Skeletal muscle satellite cell (primary cell): Measurements from ENCODE around the gene ACYP1. TPM values are rescaled to one million over a fixed set of nuclear protein-coding genes. Genes with fewer than 3 reads are reported as not detected.

Experiments used
- H3K27me3 ChIP-seq: 2 replicates; pipeline ENCODE4 v1.7.0; 2013; ENCODE audit warnings: low read length; ENCODE audit not compliant: control insufficient read depth, insufficient read depth
- H3K36me3 ChIP-seq: 2 replicates; pipeline ENCODE4 v1.7.0; 2013; ENCODE audit warnings: mild to moderate bottlenecking, control low read depth, low read length; ENCODE audit not compliant: insufficient read depth
- H3K4me1 ChIP-seq: 2 replicates; pipeline ENCODE4 v1.7.0; 2013; ENCODE audit warnings: low read length; ENCODE audit not compliant: control insufficient read depth, insufficient read depth
- H3K4me2 ChIP-seq: 2 replicates; pipeline ENCODE4 v1.7.0; 2013; ENCODE audit warnings: mild to moderate bottlenecking, low read length
- H3K4me3 ChIP-seq: 2 replicates; pipeline ENCODE4 v1.7.0; 2013; ENCODE audit warnings: low read length
- H3K9ac ChIP-seq: 2 replicates; pipeline ENCODE4 v1.7.0; 2013; ENCODE audit warnings: mild to moderate bottlenecking, low read depth, low read length, moderate library complexity
- H3K9me3 ChIP-seq: replicated peaks from 2 replicates; pipeline ENCODE4 v1.7.0; 2013; ENCODE audit warnings: mild to moderate bottlenecking, control low read depth, low read length
- total RNA-seq: library from RNA; depleted of rRNA; stranded (reverse); fragments of >200 nt; gene quantifications from 2 replicates; pipeline ENCODE4 v1.2.3, GENCODE V29; 2012; rRNA removed

The ACYP1 gene
- 5.3 and 5.9 TPM in 2 replicates for total RNA-seq

- H3K4me3 ChIP-seq = peak within 1 kb of the TSS; percentile 83
- no peaks in the 10 kb centered on the region for H3K27me3 ChIP-seq
- peaks cover 7% of the 10 kb centered on the region for H3K4me1 ChIP-seq
- peak within 1 kb of the TSS; percentile 84 for H3K4me2 ChIP-seq
- H3K9me3 ChIP-seq = no peaks in the 10 kb centered on the region
- H3K36me3 ChIP-seq = peaks cover 4% of the 10 kb centered on the region
- H3K9ac ChIP-seq = peak within 1 kb of the TSS; percentile 80
Observed at GRCh38 chr14:75063491-75064204, at the start of gene ACYP1. Gene ACYP1 (minus strand): TSS chr14:75064024. CDS start chr14:75063553, 471 bp downstream.

DNA sequence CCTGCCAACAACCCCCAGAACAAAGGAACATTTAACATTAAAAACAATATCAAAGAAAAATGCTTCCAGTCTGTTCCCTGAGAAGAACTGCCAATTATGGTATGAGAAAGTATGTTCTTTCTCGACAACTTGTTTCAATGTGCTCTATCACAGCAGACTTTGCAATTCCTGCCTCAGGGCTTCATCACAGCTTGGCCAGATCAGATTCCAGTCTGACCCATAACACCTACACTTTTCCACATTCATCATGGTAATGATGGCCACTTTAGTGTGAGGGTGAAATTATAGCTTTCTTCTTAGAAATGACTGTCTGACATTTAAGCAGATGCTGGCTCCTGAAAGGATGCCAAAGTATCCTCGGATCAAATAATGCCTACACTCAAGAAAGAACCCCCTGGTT lies 46.1 kb upstream of the ACYP1 start:
- Histone ChIP-seq H3K4me2 (no peak overlapping the region), H3K9me3 (no peaks in the 10 kb centered on the region), H3K4me3 (no peak overlapping the region), H3K4me1 (no peaks in the 10 kb centered on the region), H3K9ac (no peak overlapping the region), H3K36me3 (peaks cover 85% of the 10 kb centered on the region), H3K27me3 (no peaks in the 10 kb centered on the region)

DNA sequence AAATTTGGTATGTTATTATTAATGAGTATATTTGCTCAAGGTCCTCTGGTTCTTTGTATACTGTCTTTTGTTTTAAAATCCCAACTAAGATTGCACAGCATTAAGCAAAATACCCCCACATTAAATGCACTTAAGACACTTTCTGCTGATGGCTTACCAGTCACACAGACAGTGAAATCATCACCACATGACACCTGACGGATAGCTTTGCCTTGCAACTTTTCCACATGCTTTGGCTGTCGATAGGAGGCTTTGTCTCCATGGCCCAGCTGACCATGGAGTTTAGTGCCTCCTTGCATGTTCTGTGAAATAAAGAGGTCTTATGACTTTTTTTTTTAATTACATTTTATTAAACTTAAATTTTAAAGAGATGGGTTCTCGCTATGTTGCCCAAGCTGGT lies 43.4 kb upstream of the ACYP1 start:
- no peaks in the 10 kb centered on the region for H3K4me1 ChIP-seq
- no peak overlapping the region for H3K4me2 ChIP-seq
- H3K36me3 ChIP-seq = peaks cover 62% of the 10 kb centered on the region
- no peak overlapping the region for H3K9ac ChIP-seq
- no peaks in the 10 kb centered on the region for H3K27me3 ChIP-seq
- H3K4me3 ChIP-seq = no peak overlapping the region
- no peaks in the 10 kb centered on the region for H3K9me3 ChIP-seq

DNA sequence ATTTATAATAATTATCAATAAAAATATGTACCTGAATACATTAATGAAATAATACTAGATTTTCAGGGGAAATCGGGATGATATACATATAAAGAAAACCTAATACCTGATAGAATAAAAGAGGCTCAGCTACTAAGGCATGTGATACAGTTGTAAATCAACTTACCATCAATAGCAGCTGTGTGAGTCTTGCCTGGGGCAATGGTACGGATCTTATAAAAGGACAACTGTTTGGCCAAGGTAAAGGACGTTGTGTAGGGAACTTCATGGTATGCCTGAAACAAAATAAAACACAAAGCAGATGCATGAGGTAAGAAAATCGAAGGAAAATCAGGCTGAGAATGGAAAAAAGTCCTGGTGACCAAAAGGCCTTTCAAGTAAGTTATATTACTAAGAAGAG lies 37.7 kb upstream of the ACYP1 start:
- no peak overlapping the region for H3K4me2 ChIP-seq
- H3K27me3 ChIP-seq = no peaks in the 10 kb centered on the region
- H3K9me3 ChIP-seq = no peaks in the 10 kb centered on the region
- H3K4me1 ChIP-seq = no peaks in the 10 kb centered on the region
- H3K36me3 ChIP-seq = peaks cover 48% of the 10 kb centered on the region
- no peak overlapping the region for H3K9ac ChIP-seq
- H3K4me3 ChIP-seq = no peak overlapping the region

GRCh38 chr14:75098682-75099081 lies 34.9 kb upstream of the ACYP1 start:
- no peaks in the 10 kb centered on the region for H3K9me3 ChIP-seq

DNA sequence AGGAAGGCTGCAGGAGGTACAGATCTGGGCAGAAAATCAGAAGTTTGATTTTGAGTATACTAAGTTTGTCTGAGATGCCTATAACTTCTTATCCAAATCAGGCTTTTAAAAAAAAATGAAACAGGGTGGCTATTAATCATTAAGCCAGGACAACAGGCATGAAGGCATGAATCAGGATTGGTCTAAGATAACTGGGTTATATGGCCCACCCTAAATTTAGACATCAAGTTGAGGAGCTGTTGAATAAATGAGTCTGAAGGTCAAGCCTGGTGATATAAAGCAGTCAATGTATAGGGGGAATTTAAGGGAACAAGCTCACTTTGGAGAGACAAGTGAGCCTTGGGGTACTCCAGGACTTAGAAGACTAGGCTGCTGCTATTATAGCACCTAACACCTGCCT lies 34.4 kb upstream of the ACYP1 start:
- H3K9me3 ChIP-seq = no peaks in the 10 kb centered on the region
- no peak overlapping the region for H3K9ac ChIP-seq
- H3K27me3 ChIP-seq = no peaks in the 10 kb centered on the region
- peaks cover 55% of the 10 kb centered on the region for H3K36me3 ChIP-seq
- H3K4me1 ChIP-seq = no peaks in the 10 kb centered on the region
- H3K4me3 ChIP-seq = no peak overlapping the region
- H3K4me2 ChIP-seq = no peak overlapping the region

More at GRCh38 chr14:75098682-75099081, 34.9 kb upstream of the ACYP1 start:
- no peaks in the 10 kb centered on the region for H3K27me3 ChIP-seq
- H3K36me3 ChIP-seq = peaks cover 54% of the 10 kb centered on the region
- H3K4me2 ChIP-seq = no peak overlapping the region
- H3K4me1 ChIP-seq = no peaks in the 10 kb centered on the region
- H3K4me3 ChIP-seq = no peak overlapping the region
- no peak overlapping the region for H3K9ac ChIP-seq

DNA sequence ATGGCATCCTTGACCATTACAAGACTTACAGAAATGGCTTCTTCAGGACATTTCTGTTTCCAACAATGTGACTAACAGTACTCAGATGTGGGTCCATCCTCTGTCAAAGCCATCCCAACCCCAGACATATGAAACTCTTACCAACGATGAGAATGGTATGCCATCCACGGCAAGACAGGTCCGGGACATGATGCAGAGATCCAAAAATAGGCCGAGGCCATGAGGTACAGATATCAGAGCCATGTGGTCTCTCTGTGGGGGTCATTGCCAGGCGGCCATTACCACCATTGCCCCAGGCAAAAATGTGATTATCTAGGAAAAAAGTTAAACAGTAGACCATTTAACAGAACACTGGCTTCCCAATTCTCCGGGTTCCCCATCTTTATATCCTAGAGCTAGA lies 33.1 kb upstream of the ACYP1 start:
- Histone ChIP-seq H3K4me2 (no peak overlapping the region), H3K4me3 (no peak overlapping the region), H3K9me3 (no peaks in the 10 kb centered on the region), H3K36me3 (peaks cover 55% of the 10 kb centered on the region), H3K27me3 (no peaks in the 10 kb centered on the region), H3K4me1 (no peaks in the 10 kb centered on the region), H3K9ac (no peak overlapping the region)

GRCh38 chr14:75095690-75096089 lies 31.9 kb upstream of the ACYP1 start:
- no peak overlapping the region for H3K4me3 ChIP-seq
- no peaks in the 10 kb centered on the region for H3K9me3 ChIP-seq
- H3K36me3 ChIP-seq = peaks cover 54% of the 10 kb centered on the region
- no peak overlapping the region for H3K4me2 ChIP-seq
- H3K27me3 ChIP-seq = no peaks in the 10 kb centered on the region
- H3K4me1 ChIP-seq = no peaks in the 10 kb centered on the region
- H3K9ac ChIP-seq = no peak overlapping the region

- Histone ChIP-seq H3K4me1 (no peaks in the 10 kb centered on the region), H3K9ac (no peak overlapping the region), H3K4me3 (no peak overlapping the region), H3K4me2 (no peak overlapping the region), H3K9me3 (no peaks in the 10 kb centered on the region), H3K36me3 (peaks cover 49% of the 10 kb centered on the region), H3K27me3 (no peaks in the 10 kb centered on the region)
Observed at GRCh38 chr14:75094896-75095295, 31.1 kb upstream of the ACYP1 start.

DNA sequence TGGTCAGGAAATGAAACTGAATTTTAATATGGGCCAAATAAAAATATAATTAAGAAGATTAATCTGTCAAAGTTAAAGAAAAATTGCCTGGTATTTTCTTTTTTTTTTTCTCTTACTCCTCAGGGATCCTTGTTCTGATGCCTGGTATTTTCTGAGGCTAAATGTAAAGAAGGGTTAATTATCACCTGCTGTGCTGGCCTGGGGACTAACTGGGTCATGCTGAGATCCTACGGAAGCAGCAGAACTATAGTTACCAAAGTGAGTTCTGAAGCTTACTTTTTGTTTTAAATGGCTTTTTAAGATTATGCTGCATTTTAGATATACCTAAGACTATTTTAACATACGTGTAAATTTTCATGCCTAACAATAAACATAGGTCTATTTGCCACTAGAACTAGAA lies 28.9 kb upstream of the ACYP1 start:
- Histone ChIP-seq H3K4me1 (no peaks in the 10 kb centered on the region), H3K36me3 (peaks cover 46% of the 10 kb centered on the region), H3K4me2 (no peak overlapping the region)

GRCh38 chr14:75091251-75091650 lies 27.4 kb upstream of the ACYP1 start:
- no peaks in the 10 kb centered on the region for H3K4me1 ChIP-seq
- H3K9me3 ChIP-seq = no peaks in the 10 kb centered on the region
- H3K27me3 ChIP-seq = no peaks in the 10 kb centered on the region
- no peak overlapping the region for H3K9ac ChIP-seq
- peaks cover 49% of the 10 kb centered on the region for H3K36me3 ChIP-seq
- H3K4me2 ChIP-seq = no peak overlapping the region
- H3K4me3 ChIP-seq = no peak overlapping the region

More for the DNA sequence above, 28.9 kb upstream of the ACYP1 start:
- Histone ChIP-seq H3K27me3 (no peaks in the 10 kb centered on the region), H3K9me3 (no peaks in the 10 kb centered on the region), H3K9ac (no peak overlapping the region), H3K4me3 (no peak overlapping the region)

DNA sequence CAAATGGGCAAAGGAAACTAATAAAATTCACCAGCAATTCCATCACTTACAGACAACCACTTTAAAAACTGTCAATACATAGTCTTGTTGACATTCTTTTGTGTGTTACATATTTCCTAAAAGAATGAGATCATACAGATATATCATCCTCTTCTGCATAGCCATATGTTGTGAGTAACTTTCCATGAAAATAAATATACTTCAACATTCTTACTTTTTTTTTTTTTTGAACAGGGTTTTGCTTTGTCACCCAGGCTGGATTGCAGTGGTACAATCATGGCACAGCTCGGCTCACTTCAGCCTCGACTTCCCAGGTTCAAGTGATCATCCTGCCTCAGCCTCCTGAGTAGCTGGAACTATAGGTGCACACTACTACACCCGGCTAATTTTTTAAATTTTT lies 26.5 kb upstream of the ACYP1 start:
- Histone ChIP-seq H3K36me3 (peaks cover 51% of the 10 kb centered on the region), H3K27me3 (no peaks in the 10 kb centered on the region), H3K9me3 (no peaks in the 10 kb centered on the region), H3K4me1 (no peaks in the 10 kb centered on the region), H3K4me3 (no peak overlapping the region), H3K9ac (no peak overlapping the region), H3K4me2 (no peak overlapping the region)
